Smooth muscle cell (in vitro differentiated cells): ENCODE results near the gene YJEFN3. TPM values are rescaled to one million over a fixed set of nuclear protein-coding genes. Genes with fewer than 3 reads are reported as not detected.

Experiments
- DNase-seq: peaks from one replicate; lab custom pipeline; 2025; ENCODE audit not compliant: unreplicated experiment; lab: John Stamatoyannopoulos, UW
- H2AFZ ChIP-seq: fragments of 200-600 bp; sonication (generic); 2 replicates; pipeline ENCODE4 v1.6.0; 2016; ENCODE audit warnings: antibody characterized with exemption, low read depth, mild to moderate bottlenecking
- H3F3A ChIP-seq: fragments of 200-600 bp; sonication (generic); 2 replicates; pipeline ENCODE4 v1.6.0; 2017; ENCODE audit warnings: antibody characterized with exemption, low read depth
- H3K27ac ChIP-seq: fragments of 200-600 bp; sonication (generic); 2 replicates; pipeline ENCODE4 v1.5.1; 2016; ENCODE audit warnings: low read depth, mild to moderate bottlenecking
- H3K27me3 ChIP-seq: fragments of 200-600 bp; sonication (generic); 2 replicates; pipeline ENCODE4 v1.6.1; 2016; ENCODE audit warnings: low read depth, mild to moderate bottlenecking
- H3K36me3 ChIP-seq: fragments of 200-600 bp; sonication (generic); 2 replicates; pipeline ENCODE4 v1.5.1; 2016; ENCODE audit warnings: low read depth
- H3K4me1 ChIP-seq: fragments of 200-600 bp; sonication (generic); 2 replicates; pipeline ENCODE4 v1.5.1; 2016; ENCODE audit warnings: low read depth
- H3K4me2 ChIP-seq: fragments of 200-600 bp; sonication (generic); 2 replicates; pipeline ENCODE4 v1.6.0; 2016; ENCODE audit warnings: mild to moderate bottlenecking
- H3K4me3 ChIP-seq: fragments of 200-600 bp; sonication (generic); 2 replicates; pipeline ENCODE4 v1.5.1; 2016; ENCODE audit warnings: mild to moderate bottlenecking
- H3K79me2 ChIP-seq: fragments of 200-600 bp; sonication (generic); 2 replicates; pipeline ENCODE4 v1.6.0; 2016; ENCODE audit warnings: low read depth, mild to moderate bottlenecking
- H3K9ac ChIP-seq: fragments of 200-600 bp; sonication (generic); 2 replicates; pipeline ENCODE4 v1.6.0; 2016; ENCODE audit warnings: low read depth
- H3K9me3 ChIP-seq: fragments of 200-600 bp; sonication (generic); replicated peaks from 2 replicates; pipeline ENCODE4 v1.5.1; 2016; ENCODE audit warnings: low read depth
- H4K20me1 ChIP-seq: fragments of 200-600 bp; sonication (generic); 2 replicates; pipeline ENCODE4 v1.6.0; 2016; ENCODE audit warnings: low read depth
- CTCF ChIP-seq: fragments of 200-600 bp; sonication (generic); IDR thresholded peaks from 2 replicates; pipeline ENCODE4 v1.5.1; 2017; ENCODE audit warnings: borderline replicate concordance, mild to moderate bottlenecking, antibody characterized with exemption; ENCODE audit not compliant: insufficient read depth, poor library complexity, severe bottlenecking
- WGBS: methylation state at CpG from one replicate; pipeline ENCODE4 v1.1.7; 2016; ENCODE audit warnings: low lambda C conversion rate; 5-methylcytosine and 5-hydroxymethylcytosine counted together
- polyA plus RNA-seq: library from polyadenylated mRNA; unstranded; fragments of >200 nt; fragmentation: Nextera tagmentation; extraction: Ambion mirVana; gene quantifications from 2 replicates; pipeline ENCODE4 v1.2.1, GENCODE V29; 2016
- total RNA-seq: library from RNA; depleted of rRNA; stranded (reverse); fragments of >200 nt; gene quantifications from 2 replicates; pipeline ENCODE4 v1.2.3, GENCODE V29; 2014

The YJEFN3 gene
- total and polyA plus RNA-seq, 2 experiments from 2014 or later: 2.2 to 5.8 TPM

- no peak overlapping the region for H3K9ac ChIP-seq
These were observed 30.3 kb upstream of the YJEFN3 start for GRCh38 chr19:19498255-19498991.

DNA sequence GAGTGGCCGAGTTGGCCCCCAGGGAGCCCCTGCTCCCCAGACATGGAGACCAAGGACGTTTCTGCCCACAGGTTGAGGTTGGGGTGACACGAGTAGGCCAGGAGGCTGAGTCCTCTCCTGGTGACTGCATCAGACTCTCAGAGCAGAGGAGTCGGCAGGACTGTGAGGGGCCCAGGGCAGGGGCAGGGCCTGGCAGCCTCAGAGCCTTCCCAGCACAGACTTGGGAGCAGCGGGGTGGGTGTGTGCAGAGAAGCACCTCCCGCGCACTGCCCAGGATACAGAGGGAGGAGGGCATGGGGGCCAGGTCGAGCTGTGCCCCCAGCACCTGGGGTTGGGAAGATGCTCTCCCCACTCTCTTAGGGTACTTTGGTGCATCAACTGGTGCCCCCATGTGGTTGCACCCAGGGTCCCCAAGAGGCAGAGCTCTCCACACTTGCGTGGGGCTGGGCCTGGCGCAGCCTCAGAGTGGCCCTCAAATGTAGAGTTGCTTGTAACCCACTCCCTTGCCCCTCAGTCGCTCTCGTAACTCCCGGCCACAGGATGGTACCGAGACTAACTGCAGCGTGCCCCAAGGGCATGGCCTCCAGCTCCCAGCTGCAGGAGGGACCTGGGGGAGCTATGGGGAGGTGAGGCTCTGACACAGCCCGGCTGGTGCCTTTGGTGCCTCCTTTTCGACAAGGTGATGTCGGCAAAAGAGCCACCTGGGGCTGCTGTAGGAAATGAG is 29.3 kb upstream of the YJEFN3 start:
- Histone ChIP-seq H4K20me1 (no peaks in the 10 kb centered on the region), H2AFZ (no peak overlapping the region), H3K9ac (no peak overlapping the region), H3K27me3 (no peaks in the 10 kb centered on the region), H3K36me3 (no peaks in the 10 kb centered on the region), H3K4me2 (no peak overlapping the region), H3K4me1 (no peaks in the 10 kb centered on the region), H3K27ac (no peak overlapping the region), H3F3A (no peaks in the 10 kb centered on the region), H3K4me3 (no peak overlapping the region), H3K79me2 (peaks cover 18% of the 10 kb centered on the region), H3K9me3 (no peaks in the 10 kb centered on the region)
- no peak for TF ChIP-seq CTCF
- WGBS: 92% methylated on average over 18 of the region's 18 CpGs
- no peak for DNase-seq

More at GRCh38 chr19:19498255-19498991, 30.3 kb upstream of the YJEFN3 start:
- no peaks in the 10 kb centered on the region for H3K36me3 ChIP-seq
- H4K20me1 ChIP-seq: peaks cover 7% of the 10 kb centered on the region
- H3K4me1 ChIP-seq: no peaks in the 10 kb centered on the region
- 98% methylated on average over 33 of the region's 33 CpGs for WGBS
- no peak overlapping the region for H3K27ac ChIP-seq
- TF ChIP-seq CTCF: no peak
- no peaks in the 10 kb centered on the region for H3K9me3 ChIP-seq
- no peak overlapping the region for H3K4me2 ChIP-seq
- H3F3A ChIP-seq: no peaks in the 10 kb centered on the region
- no peak for DNase-seq
- H2AFZ ChIP-seq: no peak overlapping the region
- H3K4me3 ChIP-seq: no peak overlapping the region
- peaks cover 18% of the 10 kb centered on the region for H3K79me2 ChIP-seq
- no peaks in the 10 kb centered on the region for H3K27me3 ChIP-seq

- 97% methylated on average over 32 of the region's 34 CpGs for WGBS
- peaks cover 8% of the 10 kb centered on the region for H3K79me2 ChIP-seq
- no peak overlapping the region for H3K9ac ChIP-seq
- no peaks in the 10 kb centered on the region for H3K36me3 ChIP-seq
- no peaks in the 10 kb centered on the region for H3F3A ChIP-seq
- no peak overlapping the region for H3K27ac ChIP-seq
- H3K4me2 ChIP-seq: no peak overlapping the region
- no peaks in the 10 kb centered on the region for H3K9me3 ChIP-seq
- no peaks in the 10 kb centered on the region for H3K4me1 ChIP-seq
- no peaks in the 10 kb centered on the region for H4K20me1 ChIP-seq
- no peak for TF ChIP-seq CTCF
- no peaks in the 10 kb centered on the region for H3K27me3 ChIP-seq
- H2AFZ ChIP-seq: no peak overlapping the region
- H3K4me3 ChIP-seq: no peak overlapping the region
- no peak for DNase-seq
These were observed 27.6 kb upstream of the YJEFN3 start for GRCh38 chr19:19500975-19501644.
